ENCODE measurements around the gene FAM217A.

GRCh38 chr6:4093288-4093687, 14.4 kb upstream of the FAM217A start:
- TF ChIP-seq TAF1 (IDR thresholded peaks at IDR 0.05; ENCODE audit: low read depth) (no peak), RAD21 (IDR thresholded peaks at IDR 0.05; ENCODE audit: low read depth) (no peak), USF1 (IDR thresholded peaks at IDR 0.05) (no peak), REST (IDR thresholded peaks at IDR 0.05; ENCODE audit: low read depth) (no peak)

Data from Ishikawa (cell line).